Spleen (tissue), 11 donors: ENCODE data around the gene NBPF3. TPM values are rescaled to one million over a fixed set of nuclear protein-coding genes. Genes with fewer than 3 reads are reported as not detected.
A peak's percentile ranks its signal among the peaks of the same experiment; 100 is the strongest.
"Not testable (repeated sequence)": the region's sequence is repeated elsewhere in the genome, so short reads cannot be mapped to it uniquely, and the experiment has no call there.

Experiments
- DNase-seq: peaks from one replicate; pipeline ENCODE4 v3.0.0-alpha.2; 2020
- H3K27ac ChIP-seq, 8 donors: fragments of 200-600 bp; sonication (generic) in 7 of 8; 1 replicate in 4 of 8; 2 replicates in 4 of 8; pipeline versions ENCODE4 v1.5.0 to v1.8.0; 2016 to 2021; ENCODE audit warnings: inconsistent platforms in 4 of 8, mild to moderate bottlenecking in 4 of 8, moderate library complexity in 1 of 8
- H3K27me3 ChIP-seq, 7 donors: fragments of 200-600 bp; sonication (generic) in 6 of 7; replicated peaks in 1 of 7; 1 replicate in 4 of 7; 2 replicates in 3 of 7; pipeline versions ENCODE4 v1.5.0 to v1.8.0; 2016 to 2021; ENCODE audit warnings: inconsistent platforms in 3 of 7, mild to moderate bottlenecking in 1 of 7
- H3K36me3 ChIP-seq, 6 donors: fragments of 200-600 bp; sonication (generic) in 5 of 6; 1 replicate in 4 of 6; 2 replicates in 2 of 6; pipeline versions ENCODE4 v1.5.0 to v1.8.0; 2016 to 2021; ENCODE audit warnings: inconsistent platforms in 2 of 6
- H3K4me1 ChIP-seq, 6 donors: fragments of 200-600 bp; sonication (generic) in 5 of 6; 1 replicate in 3 of 6; 2 replicates in 3 of 6; pipeline versions ENCODE4 v1.5.0 to v1.8.0; 2016 to 2021; ENCODE audit warnings: inconsistent platforms in 3 of 6
- H3K4me3 ChIP-seq, 8 donors: fragments of 200-600 bp; sonication (generic) in 7 of 8; 1 replicate in 4 of 8; 2 replicates in 4 of 8; pipeline versions ENCODE4 v1.5.0 to v1.8.0; 2016 to 2021; ENCODE audit warnings: inconsistent platforms in 4 of 8, mild to moderate bottlenecking in 4 of 8, moderate library complexity in 2 of 8
- H3K9me3 ChIP-seq, 8 donors: fragments of 200-600 bp; sonication (generic) in 7 of 8; 1 replicate in 4 of 8; 2 replicates in 4 of 8; pipeline versions ENCODE4 v1.5.0 to v1.8.0; 2016 to 2021; ENCODE audit warnings: inconsistent platforms in 4 of 8
- POLR2A ChIP-seq, 3 donors: fragments of 450-650 bp; IDR thresholded peaks; one replicate each; pipeline ENCODE4 v1.5.1; 2017; ENCODE audit warnings: antibody characterized with exemption in 3 of 3, mild to moderate bottlenecking in 1 of 3
- POLR2AphosphoS5 ChIP-seq, 3 donors: sonication (generic); formaldehyde crosslinking; IDR thresholded peaks; one replicate each; pipeline ENCODE4 v1.5.1; 2017; ENCODE audit warnings: antibody characterized with exemption in 3 of 3
- WGBS, 5 donors: extraction: QIAGEN DNeasy Blood & Tissue Kit in 3 of 5; methylation state at CpG; one replicate each; pipeline versions ENCODE4 v1.1.5 to v1.1.7; 2013 to 2018; 5-methylcytosine and 5-hydroxymethylcytosine counted together
- intact Hi-C: fragments of 100-400 bp; cut with DNase I; formaldehyde crosslinking; loops from one replicate; pipeline ENCODE4 v1.15.0; 2023; ENCODE audit warnings: low total_unique reads
- polyA plus RNA-seq, 3 donors: library from polyadenylated mRNA; stranded (reverse); fragments of 200-250 nt; gene quantifications; one replicate each; pipeline ENCODE4 v1.2.1, GENCODE V29; 2013
- total RNA-seq, 7 donors: library from RNA; depleted of rRNA in 3 of 7; stranded (reverse); fragments of >200 nt in 3 of 7; fragmentation: NEBNext Ultra II Directional in 4 of 7; extraction: Animal tissue kit (Norgen Biotek cat#: 25700) in 4 of 7; gene quantifications; one replicate each; pipeline versions ENCODE4 v1.1.0 to v1.2.1, GENCODE V29; 2016 to 2021
- TF ChIP-seq, protein P1 (sequence below), 11 experiments: fragments of 200-600 bp in 7 of 11; fragments of 450-650 bp in 4 of 11; sonication (generic) in 4 of 11; IDR thresholded peaks in 8 of 11; conservative IDR thresholded peaks in 3 of 11; 1 replicate in 7 of 11; 2 replicates in 4 of 11; pipeline versions ENCODE4 v1.4.0 to v1.8.0; 2016 to 2021; ENCODE audit warnings: antibody characterized with exemption in 11 of 11, inconsistent platforms in 4 of 11, mild to moderate bottlenecking in 1 of 11
- donor health status: healthy with polysubstance abuse.
- donor health status: DM: no; HTN: no; CAD: no; lungs with moderate emphysema.
- donor health status: DM: no; HTN: no; CAD: no.
- donor health status: Bipolar disorder and iron deficiency.
- donor health status: healthy.
- donor health status: DM: no; HTN: no; CAD: no.
- donor health status: DM: yes; HTN: yes; CAD: no.

NBPF3 gene
- total and polyA plus RNA-seq, 10 donors, result 0.49 to 18.6 (median 9.2) TPM

DNA sequence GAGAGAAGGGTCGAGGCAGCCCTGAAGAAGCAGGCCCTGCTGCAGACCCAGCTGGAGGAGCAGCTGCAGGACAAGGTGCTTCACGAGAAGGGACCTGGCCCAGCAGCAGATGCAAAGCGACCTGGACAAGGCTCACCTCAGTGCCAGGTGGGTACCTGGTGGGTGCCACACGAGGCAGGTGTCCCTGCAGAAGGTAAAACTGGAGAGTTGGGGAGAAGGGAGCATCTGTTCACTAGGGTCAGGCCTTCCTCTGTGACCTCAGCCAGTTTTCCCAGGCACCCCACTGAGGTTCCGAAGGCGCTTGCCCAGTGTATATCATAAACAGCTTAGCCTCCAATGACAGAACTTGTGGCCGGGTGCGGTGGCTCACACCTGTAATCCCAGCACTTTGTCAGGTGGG is 5.5 kb upstream of the NBPF3 start:
- Histone ChIP-seq H3K4me1 (peaks cover 0 to 13% (median 7%) of the 10 kb centered on the region in 6 donors), H3K27ac (no peak overlapping the region), H3K27me3 (peaks cover 0 to 35% (median 11%) of the 10 kb centered on the region in 7 donors), H3K9me3 (no peaks in the 10 kb centered on the region), H3K36me3 (no peaks in the 10 kb centered on the region), H3K4me3 (no peak overlapping the region)
- DNase-seq, result no peak
- TF ChIP-seq POLR2A (IDR thresholded peaks at IDR 0.05), result no peak
- no peak for TF ChIP-seq POLR2AphosphoS5 (IDR thresholded peaks at IDR 0.05)
- TF ChIP-seq, protein P1, sequence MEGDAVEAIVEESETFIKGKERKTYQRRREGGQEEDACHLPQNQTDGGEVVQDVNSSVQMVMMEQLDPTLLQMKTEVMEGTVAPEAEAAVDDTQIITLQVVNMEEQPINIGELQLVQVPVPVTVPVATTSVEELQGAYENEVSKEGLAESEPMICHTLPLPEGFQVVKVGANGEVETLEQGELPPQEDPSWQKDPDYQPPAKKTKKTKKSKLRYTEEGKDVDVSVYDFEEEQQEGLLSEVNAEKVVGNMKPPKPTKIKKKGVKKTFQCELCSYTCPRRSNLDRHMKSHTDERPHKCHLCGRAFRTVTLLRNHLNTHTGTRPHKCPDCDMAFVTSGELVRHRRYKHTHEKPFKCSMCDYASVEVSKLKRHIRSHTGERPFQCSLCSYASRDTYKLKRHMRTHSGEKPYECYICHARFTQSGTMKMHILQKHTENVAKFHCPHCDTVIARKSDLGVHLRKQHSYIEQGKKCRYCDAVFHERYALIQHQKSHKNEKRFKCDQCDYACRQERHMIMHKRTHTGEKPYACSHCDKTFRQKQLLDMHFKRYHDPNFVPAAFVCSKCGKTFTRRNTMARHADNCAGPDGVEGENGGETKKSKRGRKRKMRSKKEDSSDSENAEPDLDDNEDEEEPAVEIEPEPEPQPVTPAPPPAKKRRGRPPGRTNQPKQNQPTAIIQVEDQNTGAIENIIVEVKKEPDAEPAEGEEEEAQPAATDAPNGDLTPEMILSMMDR (IDR thresholded peaks at IDR 0.05 in 8 of 11, conservative IDR thresholded peaks at IDR 0.05 in 3 of 11), result no peak
- intact Hi-C loops, result no loop called here
- WGBS, 5 donors, result 78 to 94% (median 84%) methylated on average over 8 of the region's 8 CpGs

- H3K4me1 ChIP-seq, result peaks cover 3 to 26% (median 14%) of the 10 kb centered on the region in 6 donors
- TF ChIP-seq POLR2A (IDR thresholded peaks at IDR 0.05) (no peak), POLR2AphosphoS5 (IDR thresholded peaks at IDR 0.05) (no peak)
- TF ChIP-seq, protein P1 (IDR thresholded peaks at IDR 0.05 in 8 of 11, conservative IDR thresholded peaks at IDR 0.05 in 3 of 11), result no peak
- H3K27me3 ChIP-seq, result peaks cover 0 to 35% (median 11%) of the 10 kb centered on the region in 7 donors
- WGBS, 5 donors, result 85 to 89% (median 87%) methylated on average over 18 to 20 of the region's 20 CpGs
- intact Hi-C loops, result no loop called here
- DNase-seq, result no peak
- peak overlapping the region in 1 of 8 donors; percentile 60 for H3K4me3 ChIP-seq
- no peaks in the 10 kb centered on the region for H3K36me3 ChIP-seq
- H3K27ac ChIP-seq, result no peak overlapping the region
- H3K9me3 ChIP-seq, result no peaks in the 10 kb centered on the region
Measured at GRCh38 chr1:21435646-21436487, 4.1 kb upstream of the NBPF3 start.

- DNase-seq, result no peak
- no peaks in the 10 kb centered on the region for H3K36me3 ChIP-seq
- WGBS, 5 donors, result 16 to 21% (median 17%) methylated on average over 28 to 43 of the region's 43 CpGs
- H3K4me1 ChIP-seq, result peaks cover 6 to 30% (median 19%) of the 10 kb centered on the region in 6 donors
- intact Hi-C loops, result no loop called here
- peaks cover 0 to 35% (median 11%) of the 10 kb centered on the region in 7 donors for H3K27me3 ChIP-seq
- no peak overlapping the region for H3K27ac ChIP-seq
- no peaks in the 10 kb centered on the region for H3K9me3 ChIP-seq
- H3K4me3 ChIP-seq, result peak overlapping the region in 4 of 8 donors; percentile 16 to 60 (median 24)
- TF ChIP-seq, protein P1 (IDR thresholded peaks at IDR 0.05 in 8 of 11, conservative IDR thresholded peaks at IDR 0.05 in 3 of 11), result no peak
- TF ChIP-seq POLR2A (IDR thresholded peaks at IDR 0.05) (no peak), POLR2AphosphoS5 (IDR thresholded peaks at IDR 0.05) (no peak)
Measured at GRCh38 chr1:21436488-21437340, 3.2 kb upstream of the NBPF3 start.

DNA sequence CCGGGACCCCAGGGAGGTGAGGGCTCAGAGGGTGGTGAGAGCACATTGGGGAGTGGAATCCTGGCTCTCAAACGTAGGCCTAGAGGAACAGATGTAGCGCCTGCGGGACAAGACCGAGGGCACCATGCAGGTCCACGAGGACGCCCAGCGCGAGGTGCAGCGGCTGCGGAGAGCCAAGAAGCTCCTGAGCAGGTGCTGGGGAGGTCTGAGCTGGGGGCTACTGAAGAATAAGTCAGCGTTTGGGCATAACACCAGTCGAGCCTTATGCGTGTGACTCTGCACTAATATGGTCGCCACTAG is 2.6 kb upstream of the NBPF3 start:
- DNase-seq, result no peak
- no peak overlapping the region for H3K27ac ChIP-seq
- H3K9me3 ChIP-seq, result no peaks in the 10 kb centered on the region
- H3K4me3 ChIP-seq, result peak overlapping the region in 1 of 8 donors; percentile 60
- WGBS, 5 donors, result 60 to 74% (median 68%) methylated on average over 15 of the region's 15 CpGs
- intact Hi-C loops, result no loop called here
- H3K27me3 ChIP-seq, result peaks cover 0 to 35% (median 11%) of the 10 kb centered on the region in 7 donors
- H3K4me1 ChIP-seq, result peaks cover 6 to 30% (median 19%) of the 10 kb centered on the region in 6 donors
- H3K36me3 ChIP-seq, result no peaks in the 10 kb centered on the region
- no peak for TF ChIP-seq POLR2AphosphoS5 (IDR thresholded peaks at IDR 0.05)
- TF ChIP-seq, protein P1 (IDR thresholded peaks at IDR 0.05 in 8 of 11, conservative IDR thresholded peaks at IDR 0.05 in 3 of 11), result no peak
- TF ChIP-seq POLR2A (IDR thresholded peaks at IDR 0.05), result no peak

DNA sequence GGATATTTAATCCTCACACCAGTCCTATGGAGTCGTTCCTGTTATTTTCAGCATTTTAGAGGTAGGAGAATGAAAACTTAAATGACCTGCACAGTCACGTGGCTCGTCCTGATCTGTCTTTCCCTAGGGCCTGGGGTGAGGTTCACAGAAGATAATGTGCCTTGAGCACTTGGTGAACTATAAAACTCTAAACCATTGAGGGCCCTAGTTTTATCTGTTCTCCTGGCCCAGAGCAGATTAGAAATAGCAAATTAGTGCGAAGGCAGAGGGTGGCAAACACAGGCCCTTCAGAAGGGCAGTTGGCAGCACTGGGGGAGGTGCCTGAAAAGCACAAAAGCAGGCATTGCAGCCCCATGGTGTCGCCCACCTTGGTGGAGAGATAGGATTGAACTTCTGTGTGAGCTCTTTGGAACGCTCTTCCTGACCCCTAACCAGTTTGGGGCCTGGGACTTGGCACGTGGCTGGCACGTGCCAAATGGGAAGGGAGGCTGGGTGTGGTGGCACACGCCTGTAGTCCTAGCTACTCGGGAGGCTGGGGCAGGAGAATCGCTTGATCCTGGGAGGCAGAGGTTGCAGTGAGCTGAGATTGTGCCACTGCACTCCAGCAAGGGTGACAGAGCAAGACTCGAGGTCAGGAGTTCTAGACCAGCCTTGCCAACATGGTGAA is 1.2 kb upstream of the NBPF3 start:
- intact Hi-C loops, DNase-seq, H3K9me3 ChIP-seq, H3K36me3 ChIP-seq, H3K27ac ChIP-seq: not testable (repeated sequence)
- 83 to 90% (median 87%) methylated on average over 10 to 12 of the region's 12 CpGs for WGBS, 5 donors
- peak overlapping the region in 1 of 8 donors; percentile 92 for H3K4me3 ChIP-seq
- H3K27me3 ChIP-seq, result peaks cover 0 to 35% (median 11%) of the 10 kb centered on the region in 7 donors
- peaks cover 6 to 30% (median 19%) of the 10 kb centered on the region in 6 donors for H3K4me1 ChIP-seq
